Right forelimb (tissue), 1 donor: ENCODE measurements around the gene DDX49.

Source experiments
- DNase-seq: peaks from one replicate; pipeline ENCODE4 v3.0.0-alpha.2; 2018

The DDX49 gene

GRCh38 chr19:18919086-18919899 lies at the start of gene DDX49, which contains the start of gene COPE:
DDX49 (plus strand) TSS chr19:18919715; CDS start chr19:18919742, 27 bp downstream.
COPE (minus strand) TSS chr19:18919387; CDS start chr19:18919348, 39 bp downstream.
- peak; percentile 98 for DNase-seq

GRCh38 chr19:18869781-18870530 lies 49.6 kb upstream of the DDX49 start:
- no peak for DNase-seq

GRCh38 chr19:18870531-18871172 lies 48.9 kb upstream of the DDX49 start:
- no peak for DNase-seq

- DNase-seq, result no peak
These were observed 48.0 kb upstream of the DDX49 start for GRCh38 chr19:18871543-18871942.

- no peak for DNase-seq
These were observed 43.8 kb upstream of the DDX49 start for GRCh38 chr19:18875726-18876125.

GRCh38 chr19:18876865-18877264 lies 42.6 kb upstream of the DDX49 start:
- no peak for DNase-seq

- no peak for DNase-seq
These were observed 41.3 kb upstream of the DDX49 start for GRCh38 chr19:18878058-18878797.

- no peak for DNase-seq
These were observed 40.5 kb upstream of the DDX49 start for GRCh38 chr19:18878858-18879578.

- DNase-seq, result no peak
These were observed 39.7 kb upstream of the DDX49 start for GRCh38 chr19:18879579-18880373.

- DNase-seq, result no peak
These were observed 38.0 kb upstream of the DDX49 start for GRCh38 chr19:18881491-18881890.

GRCh38 chr19:18883526-18884304 lies 35.8 kb upstream of the DDX49 start:
- DNase-seq, result no peak

- DNase-seq, result no peak
These were observed 32.5 kb upstream of the DDX49 start for GRCh38 chr19:18886972-18887371.

- DNase-seq, result no peak
These were observed 29.4 kb upstream of the DDX49 start for GRCh38 chr19:18889949-18890745.

GRCh38 chr19:18893587-18894253 lies 25.8 kb upstream of the DDX49 start:
- no peak for DNase-seq

GRCh38 chr19:18894254-18895037 lies 25.1 kb upstream of the DDX49 start:
- peak; percentile 89 for DNase-seq

GRCh38 chr19:18895038-18895823 lies 24.3 kb upstream of the DDX49 start:
- DNase-seq, result peak; percentile 70

GRCh38 chr19:18895824-18896341 lies 23.6 kb upstream of the DDX49 start, which contains the start of gene CERS1:
CERS1 (minus strand) TSS chr19:18896158; CDS start chr19:18896072, 86 bp downstream.
- DNase-seq, result peak; percentile 65
